Measurements from ENCODE around the gene SRA1. TPM values are rescaled to one million over a fixed set of nuclear protein-coding genes. Genes with fewer than 3 reads are reported as not detected.
"Not testable (repeated sequence)": the region's sequence is repeated elsewhere in the genome, so short reads cannot be mapped to it uniquely, and the experiment has no call there.

Gene SRA1
- total RNA-seq, 1 donor from 2014 or later = 72.4 TPM

GRCh38 chr5:140595538-140596300 lies 38.4 kb upstream of the SRA1 start:
- FAIRE-seq = no peak
- no peak for DNase-seq (ENCODE audit: low read depth)
- Histone ChIP-seq H3K79me2 (ENCODE audit: insufficient read depth, low read length) (no peaks in the 10 kb centered on the region), H3K27ac (ENCODE audit: low read depth, low read length) (no peak overlapping the region), H3K9ac (ENCODE audit: low read length) (no peak overlapping the region), H3K4me2 (ENCODE audit: low read length) (no peak overlapping the region), H3K9me3 (ENCODE audit: insufficient read depth, low read depth, low read length) (no peaks in the 10 kb centered on the region), H3K36me3 (ENCODE audit: insufficient read depth, low read length) (no peaks in the 10 kb centered on the region), H2AFZ (ENCODE audit: low read depth, low read length) (no peak overlapping the region), H3K27me3 (ENCODE audit: insufficient read depth, low read length) (peaks cover 8% of the 10 kb centered on the region), H3K4me1 (ENCODE audit: insufficient read depth, low read length) (peaks cover 7% of the 10 kb centered on the region), H3K4me3 (ENCODE audit: insufficient read depth, low read depth, low read length) (no peak overlapping the region), H4K20me1 (ENCODE audit: insufficient read depth, low read length) (no peaks in the 10 kb centered on the region)
- Mint-ChIP-seq H3K27me3 (ENCODE audit: low read depth, unreplicated experiment) (peaks cover 15% of the 10 kb centered on the region), H3K27ac (ENCODE audit: unreplicated experiment) (no peak overlapping the region), H3K4me1 (ENCODE audit: low read depth, unreplicated experiment) (peaks cover 7% of the 10 kb centered on the region), H3K36me3 (ENCODE audit: low read depth, unreplicated experiment) (no peaks in the 10 kb centered on the region), H3K9me3 (ENCODE audit: unreplicated experiment) (no peaks in the 10 kb centered on the region), H3K4me3 (ENCODE audit: unreplicated experiment) (no peak overlapping the region)
- TF ChIP-seq EZH2 (IDR thresholded peaks at IDR 0.05; ENCODE audit: insufficient read depth, low read length) = no peak
- TF ChIP-seq, protein P1, sequence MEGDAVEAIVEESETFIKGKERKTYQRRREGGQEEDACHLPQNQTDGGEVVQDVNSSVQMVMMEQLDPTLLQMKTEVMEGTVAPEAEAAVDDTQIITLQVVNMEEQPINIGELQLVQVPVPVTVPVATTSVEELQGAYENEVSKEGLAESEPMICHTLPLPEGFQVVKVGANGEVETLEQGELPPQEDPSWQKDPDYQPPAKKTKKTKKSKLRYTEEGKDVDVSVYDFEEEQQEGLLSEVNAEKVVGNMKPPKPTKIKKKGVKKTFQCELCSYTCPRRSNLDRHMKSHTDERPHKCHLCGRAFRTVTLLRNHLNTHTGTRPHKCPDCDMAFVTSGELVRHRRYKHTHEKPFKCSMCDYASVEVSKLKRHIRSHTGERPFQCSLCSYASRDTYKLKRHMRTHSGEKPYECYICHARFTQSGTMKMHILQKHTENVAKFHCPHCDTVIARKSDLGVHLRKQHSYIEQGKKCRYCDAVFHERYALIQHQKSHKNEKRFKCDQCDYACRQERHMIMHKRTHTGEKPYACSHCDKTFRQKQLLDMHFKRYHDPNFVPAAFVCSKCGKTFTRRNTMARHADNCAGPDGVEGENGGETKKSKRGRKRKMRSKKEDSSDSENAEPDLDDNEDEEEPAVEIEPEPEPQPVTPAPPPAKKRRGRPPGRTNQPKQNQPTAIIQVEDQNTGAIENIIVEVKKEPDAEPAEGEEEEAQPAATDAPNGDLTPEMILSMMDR (IDR thresholded peaks at IDR 0.05; ENCODE audit: insufficient read depth, low read depth, low read length) = no peak

- TF ChIP-seq, protein P1 (IDR thresholded peaks at IDR 0.05; ENCODE audit: insufficient read depth, low read depth, low read length) = no peak
- no peak for TF ChIP-seq EZH2 (IDR thresholded peaks at IDR 0.05; ENCODE audit: insufficient read depth, low read length)
- no peaks in the 10 kb centered on the region for H4K20me1 ChIP-seq (ENCODE audit: insufficient read depth, low read length)
- Mint-ChIP-seq H3K9me3 (ENCODE audit: unreplicated experiment) (no peaks in the 10 kb centered on the region), H3K27ac (ENCODE audit: unreplicated experiment) (no peak overlapping the region), H3K36me3 (ENCODE audit: low read depth, unreplicated experiment) (no peaks in the 10 kb centered on the region), H3K4me1 (ENCODE audit: low read depth, unreplicated experiment) (peaks cover 15% of the 10 kb centered on the region), H3K4me3 (ENCODE audit: unreplicated experiment) (no peak overlapping the region), H3K27me3 (ENCODE audit: low read depth, unreplicated experiment) (peaks cover 12% of the 10 kb centered on the region)
- H3K4me2 ChIP-seq (ENCODE audit: low read length) = no peak overlapping the region
- FAIRE-seq (no peak), DNase-seq (ENCODE audit: low read depth) (no peak)
- H3K27ac ChIP-seq (ENCODE audit: low read depth, low read length) = no peak overlapping the region
- no peaks in the 10 kb centered on the region for H3K36me3 ChIP-seq (ENCODE audit: insufficient read depth, low read length)
- H3K9ac ChIP-seq (ENCODE audit: low read length) = no peak overlapping the region
- H2AFZ ChIP-seq (ENCODE audit: low read depth, low read length) = no peak overlapping the region
- no peaks in the 10 kb centered on the region for H3K9me3 ChIP-seq (ENCODE audit: insufficient read depth, low read depth, low read length)
- no peak overlapping the region for H3K4me3 ChIP-seq (ENCODE audit: insufficient read depth, low read depth, low read length)
- peaks cover 8% of the 10 kb centered on the region for H3K27me3 ChIP-seq (ENCODE audit: insufficient read depth, low read length)
- H3K4me1 ChIP-seq (ENCODE audit: insufficient read depth, low read length) = peaks cover 7% of the 10 kb centered on the region
- H3K79me2 ChIP-seq (ENCODE audit: insufficient read depth, low read length) = no peaks in the 10 kb centered on the region
Observed at GRCh38 chr5:140594169-140594568, 36.9 kb upstream of the SRA1 start.

- not testable (repeated sequence) for H3K36me3 Mint-ChIP-seq (ENCODE audit: low read depth, unreplicated experiment); H3K27ac ChIP-seq (ENCODE audit: low read depth, low read length); H3K36me3 ChIP-seq (ENCODE audit: insufficient read depth, low read length); FAIRE-seq; H2AFZ ChIP-seq (ENCODE audit: low read depth, low read length); DNase-seq (ENCODE audit: low read depth); H3K9me3 Mint-ChIP-seq (ENCODE audit: unreplicated experiment); H4K20me1 ChIP-seq (ENCODE audit: insufficient read depth, low read length); H3K27me3 Mint-ChIP-seq (ENCODE audit: low read depth, unreplicated experiment); H3K79me2 ChIP-seq (ENCODE audit: insufficient read depth, low read length); H3K4me3 ChIP-seq (ENCODE audit: insufficient read depth, low read depth, low read length); H3K9ac ChIP-seq (ENCODE audit: low read length); H3K4me1 ChIP-seq (ENCODE audit: insufficient read depth, low read length); H3K27ac Mint-ChIP-seq (ENCODE audit: unreplicated experiment); H3K4me2 ChIP-seq (ENCODE audit: low read length); H3K4me3 Mint-ChIP-seq (ENCODE audit: unreplicated experiment); H3K9me3 ChIP-seq (ENCODE audit: insufficient read depth, low read depth, low read length)
- H3K4me1 Mint-ChIP-seq (ENCODE audit: low read depth, unreplicated experiment) = peaks cover 23% of the 10 kb centered on the region
- H3K27me3 ChIP-seq (ENCODE audit: insufficient read depth, low read length) = peaks cover 10% of the 10 kb centered on the region
Observed at GRCh38 chr5:140593070-140593469, 35.8 kb upstream of the SRA1 start.
